SKM-1 treated with dmso at 0.1 percent for 144 hours (cell line): Measurements from ENCODE around the gene HCRTR2.
A peak's percentile ranks its signal among the peaks of the same experiment; 100 is the strongest.
"Not testable (repeated sequence)": the region's sequence is repeated elsewhere in the genome, so short reads cannot be mapped to it uniquely, and the experiment has no call there.

Experiments used
- DNase-seq: peaks from one replicate; lab custom pipeline; 2025; ENCODE audit not compliant: unreplicated experiment; lab: John Stamatoyannopoulos, UW

Gene HCRTR2

DNA sequence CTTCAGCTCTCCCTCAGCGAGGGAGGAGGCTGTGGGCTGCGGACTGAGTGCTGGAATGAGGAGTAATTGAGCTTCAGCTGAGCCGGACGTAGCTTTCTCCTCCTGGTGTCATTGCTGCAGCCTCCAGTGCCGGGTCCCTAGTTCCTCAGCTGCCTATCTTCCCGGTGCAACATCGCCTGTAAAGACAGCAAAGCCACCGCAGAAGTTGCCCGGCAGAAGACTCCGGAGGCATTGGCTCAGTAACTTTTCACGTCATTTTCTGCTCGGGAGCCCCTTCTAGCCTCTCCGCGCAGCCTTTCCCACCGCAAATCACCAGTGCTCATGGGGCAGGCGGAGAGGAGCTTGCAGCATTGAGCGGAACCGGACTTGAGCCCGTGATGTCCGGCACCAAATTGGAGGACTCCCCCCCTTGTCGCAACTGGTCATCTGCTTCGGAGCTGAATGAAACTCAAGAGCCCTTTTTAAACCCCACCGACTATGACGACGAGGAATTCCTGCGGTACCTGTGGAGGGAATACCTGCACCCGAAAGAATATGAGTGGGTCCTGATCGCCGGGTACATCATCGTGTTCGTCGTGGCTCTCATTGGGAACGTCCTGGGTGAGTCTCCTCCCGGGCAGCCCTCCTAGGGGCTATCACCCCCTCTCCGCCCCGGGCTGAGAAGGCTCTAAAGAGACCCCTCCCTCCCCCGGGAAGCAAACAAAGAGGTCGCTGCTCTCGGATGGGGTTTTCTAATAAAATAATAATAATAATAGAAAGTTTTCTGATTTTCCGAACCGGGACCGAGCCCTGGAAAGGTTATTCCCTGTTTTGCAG lies at the start of gene HCRTR2:
TSS of gene HCRTR2 (plus strand) at position 305 of the 816 bp plus-strand sequence. CDS start at position 378, 73 bp downstream.
- DNase-seq = no peak

GRCh38 chr6:55130806-55131324 lies 43.5 kb upstream of the HCRTR2 start:
- no peak for DNase-seq

- no peak for DNase-seq
Measured at GRCh38 chr6:55131616-55132015, 42.7 kb upstream of the HCRTR2 start.

DNA sequence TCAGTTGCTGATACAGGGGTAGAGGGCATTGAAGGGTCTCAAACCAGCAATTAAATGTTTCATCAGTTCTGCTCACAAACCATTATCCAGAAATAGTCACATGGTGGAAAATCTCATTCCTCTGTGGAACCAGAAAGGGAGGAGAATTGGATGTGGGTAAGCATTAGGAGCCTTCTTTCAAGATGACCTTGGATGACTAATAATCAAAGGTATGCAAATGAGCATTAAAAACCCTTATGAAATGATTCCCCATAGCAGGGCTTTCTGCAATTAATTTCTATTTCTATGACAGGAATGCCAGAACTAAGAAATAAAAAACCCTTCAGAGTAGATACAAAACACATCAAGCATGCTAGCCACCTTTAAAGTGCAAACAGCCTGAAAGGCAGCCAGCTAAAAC lies 37.4 kb upstream of the HCRTR2 start:
- DNase-seq = no peak

GRCh38 chr6:55137929-55138693 lies 36.2 kb upstream of the HCRTR2 start:
- DNase-seq = no peak

DNA sequence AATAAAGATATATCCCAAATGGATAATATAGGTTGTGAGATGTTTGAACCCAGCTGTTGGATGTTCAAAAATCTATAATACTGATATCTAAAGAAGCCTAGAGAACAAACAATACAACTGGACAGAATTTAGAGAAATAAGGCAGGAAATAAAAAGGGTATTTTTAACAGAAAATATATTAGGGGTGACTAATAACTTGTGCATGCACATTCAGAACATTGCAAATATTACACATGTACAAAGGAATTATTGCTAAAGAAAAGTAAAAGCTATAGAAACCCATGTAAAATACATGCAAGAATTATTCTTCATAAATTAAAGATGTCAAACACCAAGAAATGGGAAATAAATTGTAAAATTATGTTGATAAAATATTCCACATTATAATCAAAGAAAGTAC lies 32.7 kb upstream of the HCRTR2 start:
- no peak for DNase-seq

DNA sequence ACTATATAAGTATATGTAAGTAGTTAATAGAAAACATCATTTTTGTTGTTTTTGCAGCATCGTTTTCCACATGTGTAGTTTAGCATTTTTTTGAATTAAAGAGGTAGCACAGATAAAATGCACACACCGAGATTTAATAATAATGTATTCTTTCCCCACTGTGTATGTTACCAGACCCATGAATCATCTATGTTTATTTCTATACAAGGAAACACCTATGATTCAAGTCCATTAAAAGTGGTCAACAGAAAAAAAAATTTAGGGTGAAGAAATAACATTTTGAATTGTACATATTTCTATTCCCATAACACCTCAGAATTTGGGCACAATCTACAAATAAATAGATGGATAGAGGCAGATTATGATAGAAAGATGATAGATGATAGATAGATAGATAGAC lies 31.7 kb upstream of the HCRTR2 start:
- no peak for DNase-seq

DNA sequence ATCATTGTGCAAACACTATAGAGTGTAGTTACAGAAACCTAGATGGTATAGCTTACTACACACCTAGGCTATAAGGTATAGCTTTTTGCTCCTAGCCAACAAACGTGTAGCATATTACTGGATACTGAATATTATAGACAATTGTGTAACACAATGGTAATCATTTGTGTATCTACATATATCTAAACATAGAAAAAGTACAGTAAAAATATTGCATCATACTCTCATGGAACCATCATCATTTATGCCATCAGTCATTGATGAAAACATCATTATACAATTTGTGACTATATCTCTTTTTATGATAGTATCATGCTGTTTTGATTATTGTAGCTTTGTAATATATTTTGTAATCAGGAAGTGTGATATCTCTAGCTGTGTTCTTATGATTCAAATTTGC lies 21.0 kb upstream of the HCRTR2 start:
- no peak for DNase-seq

GRCh38 chr6:55158784-55159183 lies 15.5 kb upstream of the HCRTR2 start:
- not testable (repeated sequence) for DNase-seq

GRCh38 chr6:55167860-55168259 lies 6.5 kb upstream of the HCRTR2 start:
- DNase-seq = no peak

GRCh38 chr6:55175078-55176049 lies 1.0 kb downstream of the HCRTR2 start:
- no peak for DNase-seq

DNA sequence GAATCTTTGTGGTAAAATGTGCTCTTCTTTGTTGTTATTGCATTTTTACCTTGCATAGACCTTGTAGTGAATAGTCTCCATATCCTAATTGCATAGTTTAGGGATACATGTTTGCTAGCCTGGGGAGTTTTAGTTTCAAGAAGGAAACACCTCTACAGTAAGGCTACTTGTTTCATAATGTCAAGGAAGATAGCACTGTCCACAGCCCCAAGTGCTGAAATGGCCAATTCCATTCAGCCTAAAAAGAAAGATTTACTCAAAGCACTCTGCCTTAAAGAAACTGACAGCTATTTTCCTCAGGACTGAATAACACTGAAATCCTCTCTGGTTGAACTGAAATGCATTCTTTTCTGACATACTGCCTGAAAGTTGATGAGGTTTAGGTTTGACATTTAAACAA lies 2.6 kb downstream of the HCRTR2 start:
- DNase-seq = no peak

DNA sequence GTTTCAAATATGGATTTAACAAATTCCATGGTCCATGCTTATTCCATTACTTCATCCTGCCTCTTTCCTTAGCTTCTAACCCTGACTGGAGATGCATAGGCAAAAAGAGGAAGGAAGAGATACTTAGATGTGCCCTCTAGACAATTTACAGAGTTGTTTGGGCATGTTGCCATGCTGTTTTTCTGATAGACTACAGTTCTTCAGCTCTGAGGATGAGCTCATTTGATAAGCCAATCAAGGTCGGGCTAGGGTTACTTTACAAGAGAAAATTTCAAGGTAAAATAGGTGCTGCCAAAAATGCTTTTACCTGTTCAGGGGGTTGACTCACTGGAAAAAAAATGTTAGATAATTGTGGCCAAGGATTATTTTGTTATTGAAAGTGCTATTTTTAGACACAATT lies 5.9 kb downstream of the HCRTR2 start:
- no peak for DNase-seq

- peak; percentile 75 for DNase-seq
Measured at GRCh38 chr6:55182016-55182650, 7.8 kb downstream of the HCRTR2 start.

DNA sequence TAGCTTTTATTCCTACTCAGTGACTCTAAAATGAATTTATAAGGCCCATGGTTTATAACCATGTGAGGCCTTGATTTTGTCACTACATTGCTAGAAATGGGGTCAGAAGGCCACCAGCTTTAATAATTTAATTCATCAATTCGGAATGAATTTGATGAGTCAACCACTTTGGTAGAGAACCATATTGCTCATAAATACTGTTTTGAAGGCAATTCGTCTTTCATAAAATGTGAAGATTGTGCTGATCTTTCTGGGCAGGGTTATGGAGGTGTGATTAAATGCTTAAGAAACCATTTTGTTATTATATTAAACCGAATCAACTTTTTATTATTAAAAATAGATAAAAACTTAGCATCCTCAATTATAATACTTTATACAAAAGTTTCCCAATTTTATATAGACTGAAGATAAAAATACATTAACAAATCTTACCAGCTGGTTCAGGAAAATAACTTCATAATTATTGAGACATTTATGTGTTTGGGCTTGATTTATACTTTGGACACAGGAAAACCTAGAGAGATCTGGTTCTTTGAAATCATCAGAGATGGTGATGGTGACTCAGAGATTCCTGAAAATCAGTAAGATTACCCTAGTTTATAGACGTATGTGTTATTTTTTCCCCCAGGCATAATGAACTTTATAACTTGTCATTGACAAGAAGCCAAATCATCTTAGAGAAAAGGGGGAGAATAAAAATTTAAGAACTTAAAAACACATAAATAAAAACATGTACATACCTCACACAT lies 10.6 kb downstream of the HCRTR2 start:
- DNase-seq = no peak

- DNase-seq = no peak
Measured at GRCh38 chr6:55198715-55199114, 24.4 kb downstream of the HCRTR2 start.

DNA sequence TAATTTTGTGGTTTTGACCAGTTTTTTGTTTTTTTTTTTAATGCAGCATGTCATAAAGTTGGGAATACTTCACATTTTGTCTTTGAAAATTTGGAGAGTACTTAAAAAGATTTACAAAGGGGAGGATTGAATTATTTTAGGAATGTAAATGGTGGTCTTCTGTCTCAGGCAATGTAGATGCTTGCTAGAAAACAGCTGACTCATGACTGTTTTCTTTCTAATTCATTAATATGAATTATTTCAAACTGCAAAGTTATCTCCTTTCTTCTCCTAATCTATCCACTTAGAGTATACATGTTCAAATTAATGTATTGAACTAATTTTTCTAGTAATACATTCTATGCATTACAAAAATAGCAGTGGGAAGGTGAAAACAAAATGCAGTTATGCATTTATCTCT lies 24.9 kb downstream of the HCRTR2 start:
- no peak for DNase-seq

- DNase-seq = no peak
Measured at GRCh38 chr6:55208478-55209458, 34.5 kb downstream of the HCRTR2 start.

DNA sequence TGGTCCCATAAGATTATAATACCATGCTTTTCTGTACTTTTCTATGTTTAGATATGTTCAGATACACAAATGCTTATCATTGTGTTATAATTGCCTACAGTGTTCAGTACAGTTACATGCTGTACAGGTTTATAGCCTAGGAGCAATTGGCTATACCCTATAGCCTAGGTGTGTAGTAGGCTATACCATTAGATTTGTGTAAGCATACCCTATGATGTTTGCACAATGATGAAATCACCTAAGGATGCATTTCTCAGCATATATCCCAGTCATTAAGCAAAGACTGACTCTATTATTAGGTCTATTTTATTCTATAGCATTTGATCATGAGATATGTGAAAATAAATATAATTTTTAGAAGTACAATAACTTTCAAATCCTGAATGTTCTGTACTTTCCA lies 36.6 kb downstream of the HCRTR2 start:
- DNase-seq = no peak
